GM21526 (cell line): ENCODE data around the gene SMPDL3A.
A peak's percentile ranks its signal among the peaks of the same experiment; 100 is the strongest.

Experiments used
- ATAC-seq: cut with Tn5 transposase; IDR thresholded peaks from one replicate; pipeline ENCODE4 v1.9.1; 2021; ENCODE audit warnings: moderate library complexity; ENCODE audit not compliant: unreplicated experiment, low FRiP score

SMPDL3A gene

DNA sequence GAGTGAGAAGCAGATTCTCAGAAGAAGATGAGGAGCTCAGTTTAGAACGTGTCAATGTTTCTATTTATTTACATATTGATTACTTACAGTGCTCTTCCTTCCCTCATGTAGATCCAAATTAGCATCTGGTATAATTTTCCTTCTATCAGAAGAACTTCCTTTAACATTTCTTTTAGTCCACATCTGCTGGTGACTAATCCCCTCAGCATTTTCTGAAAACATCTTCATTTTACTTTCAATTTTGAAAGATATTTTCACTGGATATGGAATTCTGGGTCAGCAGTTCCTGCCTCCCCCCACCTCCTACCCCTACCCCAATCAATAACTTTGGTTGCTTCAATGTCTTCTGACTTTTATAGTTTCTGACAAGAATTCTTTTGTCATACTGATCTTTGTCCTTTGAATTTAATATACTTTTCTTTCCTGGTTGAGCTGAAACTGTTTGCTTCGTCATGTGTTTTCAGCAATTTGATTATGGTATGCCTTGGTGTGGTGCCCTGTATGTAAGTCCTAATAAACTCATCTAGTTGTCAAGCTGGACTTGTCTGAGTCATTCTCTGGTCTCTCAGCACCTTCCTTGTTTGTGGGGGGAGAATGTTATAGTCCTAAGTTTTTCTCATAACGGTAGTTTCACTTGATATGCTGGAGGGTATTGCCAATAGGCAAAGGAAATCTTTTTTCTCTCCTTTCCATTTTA is 57.0 kb downstream of the SMPDL3A start:
- ATAC-seq: no peak

DNA sequence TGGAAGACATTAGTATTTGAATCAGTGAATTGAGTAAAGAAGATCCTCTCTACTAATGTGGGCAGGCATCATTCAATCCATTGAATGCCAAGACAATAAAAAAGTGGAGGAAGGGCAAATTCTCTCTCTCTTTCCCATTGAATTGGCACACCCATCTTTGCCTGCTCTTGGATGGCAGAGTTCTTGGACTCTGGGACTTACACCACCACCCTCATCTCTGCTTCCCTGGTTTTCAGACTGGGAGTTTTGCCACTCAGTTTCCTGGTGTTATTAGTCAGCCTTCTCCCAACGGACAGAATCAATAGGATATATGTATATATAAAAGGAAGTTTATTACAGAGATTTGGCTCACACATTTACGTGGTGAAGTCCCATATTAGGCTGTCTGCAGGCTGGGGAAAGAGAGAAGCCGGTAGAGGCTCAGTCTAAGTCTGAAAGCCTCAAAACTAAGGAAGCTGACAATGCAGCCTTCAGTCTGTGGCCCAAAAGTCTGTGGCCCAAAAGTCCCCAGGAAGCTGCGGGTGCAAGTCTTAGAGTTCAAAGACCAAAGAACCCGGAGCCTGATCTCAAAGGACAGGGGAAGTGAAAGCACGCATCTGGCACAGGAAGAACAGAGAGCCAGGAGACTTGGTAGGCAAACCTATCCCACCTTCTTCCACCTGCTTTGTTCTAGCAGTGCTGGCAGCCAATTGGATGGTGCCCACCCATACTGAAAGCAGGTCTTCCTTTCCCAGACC is 64.4 kb downstream of the SMPDL3A start:
- ATAC-seq: peak; percentile 93
